Germinal center (tissue), 1 donor: ENCODE results near the gene SPO11.

Experiments used
- DNase-seq: peaks from one replicate; pipeline ENCODE4 v3.0.0; 2012; ENCODE audit warnings: mixed read lengths, low spot score

SPO11 gene

DNA sequence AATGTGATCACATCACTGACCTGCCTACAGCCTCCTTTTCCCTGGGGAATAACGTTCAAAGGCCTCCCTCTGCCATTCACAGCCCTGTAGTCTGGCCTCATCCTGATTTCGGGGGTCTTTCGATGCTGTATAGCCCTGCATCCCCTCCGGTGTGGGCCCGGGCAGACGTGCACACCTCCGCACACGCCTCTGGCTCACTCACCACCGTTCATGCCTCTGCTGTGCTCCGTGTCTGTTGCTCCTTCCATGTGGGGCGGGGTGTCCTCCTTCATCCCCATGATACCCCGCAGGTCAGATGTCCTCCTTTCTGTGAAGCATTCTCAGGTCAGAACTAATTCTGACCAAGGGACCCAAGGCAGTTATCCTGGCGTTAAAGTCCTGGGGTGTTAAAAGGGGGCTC is 47.7 kb downstream of the SPO11 start:
- no peak for DNase-seq

DNA sequence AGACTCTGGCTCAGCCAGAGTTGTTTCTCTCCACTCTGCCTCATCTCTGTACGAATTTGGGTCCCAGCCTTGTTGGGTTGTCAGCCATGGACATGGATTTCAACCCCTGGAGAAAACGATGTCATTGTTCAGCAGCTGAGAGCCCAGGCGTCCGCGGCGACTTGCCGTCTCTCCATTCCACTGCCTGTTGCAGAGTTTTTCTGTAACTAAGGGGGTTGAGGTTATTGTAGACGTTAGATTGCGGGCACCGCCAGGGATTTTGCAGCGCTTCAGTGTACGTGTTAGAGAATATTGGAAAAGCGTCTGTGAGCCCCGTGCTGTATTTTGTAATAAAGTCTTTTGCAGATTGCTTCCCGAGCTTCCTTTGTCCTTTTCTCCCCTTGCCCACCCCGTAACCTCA is 48.5 kb downstream of the SPO11 start:
- DNase-seq, result no peak

DNA sequence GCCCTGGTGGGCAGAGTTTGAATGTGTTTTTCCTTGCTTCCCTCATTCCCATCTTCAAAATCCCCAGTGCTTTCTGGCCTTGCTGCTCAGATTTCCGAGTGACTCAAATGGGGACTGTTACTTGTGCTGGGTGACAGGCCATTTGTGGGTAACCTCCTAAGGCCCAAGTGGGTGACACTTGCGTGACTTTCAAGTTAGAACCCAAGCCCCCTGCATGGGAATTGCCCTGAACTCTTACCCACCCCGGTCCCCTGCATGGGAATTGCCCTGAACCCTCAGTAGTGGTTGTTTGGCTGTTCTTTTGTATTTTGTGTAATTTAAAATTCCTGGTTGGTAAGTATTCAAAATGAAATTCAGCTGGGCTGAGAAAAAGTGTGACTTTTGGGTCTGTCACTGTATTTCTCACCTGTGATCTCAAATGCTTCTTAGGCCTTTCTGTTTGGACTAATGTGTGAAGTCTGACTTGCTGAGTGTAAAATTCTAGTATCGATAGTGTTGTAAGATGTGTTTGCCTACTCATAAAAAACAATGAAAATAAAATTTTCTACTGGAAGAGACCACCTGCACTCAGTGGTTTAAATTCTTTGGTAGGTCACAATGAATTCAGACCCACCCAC is 49.2 kb downstream of the SPO11 start:
- no peak for DNase-seq

DNA sequence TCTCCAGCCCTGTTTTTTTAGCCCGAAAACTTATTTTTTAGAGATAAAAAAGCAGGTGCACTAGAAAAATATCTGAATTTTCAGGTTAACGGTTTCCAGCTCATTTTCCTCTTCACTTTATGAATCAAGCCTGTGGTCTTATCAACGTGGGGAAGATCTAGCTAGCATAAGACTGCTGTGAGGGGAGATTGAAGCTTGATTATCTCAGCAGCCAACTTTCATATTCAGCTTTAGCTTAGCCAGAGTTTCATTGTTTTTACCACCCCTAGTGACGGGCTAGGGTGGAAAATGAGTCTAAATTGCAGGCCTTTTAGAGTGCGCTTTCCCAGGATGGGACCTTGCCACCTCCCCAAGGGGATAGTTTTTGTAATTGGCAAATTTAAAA is 49.7 kb downstream of the SPO11 start:
- no peak for DNase-seq

DNA sequence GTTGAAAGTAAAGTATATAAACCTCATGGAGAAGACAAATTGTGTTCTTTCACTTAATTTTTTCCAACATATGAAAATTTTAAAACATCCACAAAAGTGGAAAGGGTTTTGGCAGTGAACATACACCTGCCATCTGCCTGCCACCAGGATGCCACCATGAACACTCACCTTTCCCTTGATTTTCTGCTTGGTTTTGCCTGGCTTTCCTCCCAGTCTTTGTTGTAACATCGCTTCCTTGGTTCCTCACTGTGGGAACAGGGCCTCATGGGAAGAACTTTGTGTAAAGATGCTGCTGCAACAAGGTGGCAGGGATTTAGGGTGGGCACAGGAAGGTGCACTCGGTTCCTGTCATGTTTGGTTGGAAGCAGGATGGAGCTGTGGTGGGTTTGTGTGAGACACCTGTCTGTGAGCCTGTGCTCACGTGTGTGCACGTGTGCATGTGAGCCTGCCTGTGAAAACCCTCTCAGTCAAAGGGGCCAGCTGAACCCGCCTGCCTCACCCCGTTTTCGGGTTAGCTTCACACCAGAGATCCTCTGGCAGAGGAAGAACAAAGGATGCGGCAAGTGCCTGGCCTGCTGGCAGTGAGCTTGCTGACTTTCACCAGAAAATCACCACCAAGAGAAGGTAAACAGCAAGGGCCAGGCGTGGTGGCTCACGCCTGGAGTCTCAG is 50.6 kb downstream of the SPO11 start:
- DNase-seq, result no peak

DNA sequence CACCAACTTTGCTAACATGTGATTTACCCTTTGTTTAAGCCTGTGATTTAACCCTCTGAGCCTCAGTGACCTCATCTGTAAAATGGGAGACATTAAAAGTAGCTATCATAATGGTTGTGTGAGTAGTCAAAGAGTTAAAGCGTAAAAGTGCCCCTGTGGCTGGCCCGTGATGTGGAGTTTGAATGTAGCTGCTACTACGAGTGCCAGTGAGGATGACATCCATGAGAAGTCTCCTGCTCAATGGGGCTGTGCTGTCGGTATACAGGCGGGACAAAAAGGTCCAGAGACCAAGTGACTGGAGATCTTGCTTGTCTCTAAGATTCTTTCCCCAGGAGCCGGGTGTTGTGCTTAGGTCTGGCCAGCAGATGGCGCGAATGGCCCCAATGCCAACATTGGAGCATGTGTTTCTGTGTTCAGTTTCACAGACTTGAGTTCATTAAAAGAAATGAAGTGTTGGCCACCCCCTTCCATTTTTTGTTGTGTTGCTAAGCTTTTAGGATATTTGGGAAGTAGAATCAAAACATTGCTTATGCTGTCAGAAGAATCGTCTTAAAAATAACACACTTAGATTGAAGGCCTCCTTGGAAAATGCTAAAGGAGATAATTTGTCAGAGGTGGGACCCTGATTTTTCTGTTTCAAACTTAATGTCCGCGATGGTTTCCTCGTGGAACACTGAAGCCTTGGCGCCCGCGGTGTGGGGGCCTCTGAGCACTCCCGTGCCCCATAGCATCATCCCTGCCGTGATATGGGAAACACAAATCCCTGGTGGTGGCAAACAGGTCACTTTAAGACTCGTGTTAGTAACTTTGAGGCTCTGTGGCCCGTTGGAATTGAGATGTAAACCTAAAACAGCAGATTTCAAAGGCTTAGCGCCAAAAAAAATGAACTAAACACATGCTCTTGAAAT is 52.2 kb downstream of the SPO11 start:
- peak; percentile 84 for DNase-seq

DNA sequence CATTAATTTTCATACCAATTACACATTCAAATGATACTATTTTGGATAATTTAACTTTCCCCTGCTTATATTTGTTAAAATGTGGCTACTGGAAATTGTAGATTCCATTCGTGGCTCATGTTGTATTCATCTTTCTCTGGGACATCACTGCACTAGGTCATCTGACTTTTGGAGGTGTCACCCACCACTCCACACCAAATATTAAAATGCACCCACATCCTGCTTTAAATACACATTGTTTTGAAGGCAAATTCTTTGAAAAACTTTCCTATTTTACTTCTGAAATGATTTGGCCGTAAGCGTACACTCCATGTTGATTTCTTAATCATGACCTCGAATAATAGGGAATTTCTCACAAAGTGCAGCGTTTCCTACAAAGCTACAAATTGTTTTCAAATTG is 52.9 kb downstream of the SPO11 start:
- no peak for DNase-seq

DNA sequence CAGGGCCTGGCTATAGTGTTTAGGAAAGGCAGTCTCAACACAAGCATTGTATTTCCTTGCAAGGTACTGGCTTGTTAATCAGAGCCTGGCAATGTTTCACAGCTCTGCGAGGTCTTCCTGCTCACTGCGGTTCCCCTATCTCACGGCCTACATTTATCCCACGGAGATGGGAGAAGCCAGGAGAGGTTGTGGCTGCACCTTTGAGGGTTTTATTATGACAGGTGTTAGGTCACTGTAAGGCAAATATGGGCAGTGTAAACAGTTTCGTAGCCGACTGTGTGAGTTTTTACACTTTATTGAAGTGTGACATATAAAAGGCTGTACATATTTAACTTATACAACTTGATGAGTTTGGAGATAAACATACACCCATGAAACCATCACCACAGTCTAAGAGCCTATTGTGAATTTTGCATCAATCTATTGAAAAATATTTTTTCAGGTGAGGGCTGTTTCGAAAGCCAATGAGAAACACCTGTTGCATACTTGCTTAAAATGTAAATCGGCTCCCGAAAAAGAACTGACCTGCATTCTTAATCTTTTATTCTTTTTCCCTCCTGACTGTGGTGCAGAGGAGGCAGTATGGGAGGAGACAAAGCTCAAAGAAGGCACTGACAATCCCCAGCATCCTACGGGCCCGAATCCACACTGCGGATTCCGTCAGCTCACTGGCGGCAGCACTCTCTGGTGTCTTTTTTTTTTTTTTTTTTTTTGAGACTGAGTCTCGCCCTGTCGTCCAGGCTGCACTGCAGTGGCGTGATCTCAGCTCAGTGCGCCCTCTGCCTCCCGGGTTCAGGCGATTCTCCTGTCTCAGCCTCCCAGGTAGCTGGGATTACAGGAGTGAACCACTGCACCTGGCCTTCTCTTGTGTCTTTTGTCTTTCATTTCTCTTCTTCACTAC is 54.1 kb downstream of the SPO11 start:
- no peak for DNase-seq

DNA sequence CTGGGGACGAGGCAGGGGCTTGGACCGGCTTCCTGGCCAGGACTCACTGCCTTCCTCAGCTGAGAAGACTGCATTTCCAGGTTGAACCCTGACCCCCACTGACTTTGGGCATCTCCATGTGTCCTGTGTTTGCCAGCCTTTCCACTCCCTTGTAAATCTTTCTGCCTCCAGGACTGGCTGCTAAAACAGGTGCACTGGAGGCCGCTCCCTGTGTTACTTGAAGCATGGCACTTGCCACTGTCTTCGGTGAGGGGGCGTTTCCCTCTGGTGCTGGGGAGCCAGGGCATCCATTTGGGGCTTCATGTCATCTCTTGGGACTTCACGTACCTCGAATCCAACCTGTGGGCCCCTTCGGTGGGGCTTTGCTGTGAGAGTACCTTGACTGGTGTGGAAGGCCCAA is 54.9 kb downstream of the SPO11 start:
- DNase-seq, result no peak

DNA sequence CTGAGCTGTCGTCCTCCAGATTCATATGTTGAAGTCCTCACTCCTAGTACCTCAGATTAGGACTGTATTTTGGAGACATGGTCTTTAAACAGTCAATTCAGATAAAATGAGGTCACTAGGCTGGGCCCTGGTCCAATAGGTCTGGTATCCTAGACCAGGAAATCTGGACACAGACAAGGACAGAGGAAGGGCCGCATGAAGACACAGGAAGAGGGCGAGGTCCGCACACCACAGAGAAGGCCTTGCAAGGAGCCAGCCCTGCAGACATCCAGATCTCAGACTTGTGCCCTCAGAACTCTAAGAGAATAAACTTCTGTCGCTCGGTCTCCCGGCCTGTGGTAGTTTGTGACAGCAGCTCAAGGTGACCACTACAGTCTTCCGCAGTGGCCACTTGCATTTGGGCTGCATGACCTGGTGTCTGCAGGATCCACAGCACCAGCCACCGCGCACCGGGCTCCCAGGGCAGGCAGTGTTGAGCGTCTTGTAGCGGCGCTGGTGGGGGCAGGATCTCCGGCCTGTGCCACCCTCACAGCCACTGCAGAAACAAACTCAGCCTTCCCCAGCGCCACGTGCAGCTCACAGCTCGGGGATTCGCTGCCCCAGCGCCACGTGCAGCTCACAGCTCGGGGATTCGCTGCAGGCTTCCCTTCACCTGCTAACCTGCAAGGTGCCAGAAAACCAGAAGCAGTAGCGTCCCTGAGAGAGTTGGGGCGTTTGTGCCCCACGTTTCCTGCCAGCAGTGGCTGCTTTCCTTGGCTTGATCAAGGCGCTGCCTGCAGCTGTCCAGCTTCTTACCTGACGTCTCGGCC is 55.6 kb downstream of the SPO11 start:
- DNase-seq, result no peak

DNA sequence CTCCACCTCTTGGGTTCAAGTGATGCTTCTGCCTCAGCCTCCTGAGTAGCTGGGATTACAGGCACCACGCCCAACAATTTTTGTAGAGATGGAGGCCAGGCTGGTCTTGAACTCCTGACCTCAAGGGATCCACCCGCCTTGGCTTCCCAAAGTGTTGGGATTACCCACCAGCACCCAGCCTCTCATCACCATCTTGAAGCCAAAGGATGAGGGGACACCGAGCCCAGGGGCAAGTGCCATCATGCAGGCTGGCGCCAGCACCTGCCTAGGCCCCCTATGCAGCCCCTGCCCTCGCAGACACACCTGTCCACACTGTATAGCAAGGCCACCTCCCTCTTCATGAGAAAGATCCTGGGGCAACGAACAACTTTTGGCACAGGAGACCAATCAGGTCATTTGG is 56.3 kb downstream of the SPO11 start:
- DNase-seq, result no peak

DNA sequence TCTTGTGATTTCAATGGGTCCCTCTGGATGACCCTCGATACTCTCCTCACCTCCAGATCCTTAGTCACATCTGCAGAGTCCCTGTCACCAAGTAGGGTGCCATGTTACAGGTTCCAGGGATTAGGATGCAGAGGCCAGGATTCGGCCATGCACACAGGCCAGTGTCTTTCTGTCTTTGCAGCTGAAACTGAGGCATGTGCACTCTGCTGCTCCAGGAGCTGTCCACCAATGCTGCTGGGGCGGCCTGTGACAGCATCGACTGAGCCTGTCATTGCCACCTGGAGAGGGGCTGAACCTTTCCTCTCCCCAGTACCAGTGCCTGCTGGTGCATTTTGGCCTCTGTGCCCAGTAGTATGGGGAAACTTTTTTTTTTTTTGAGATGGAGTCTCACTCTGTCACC is 57.2 kb downstream of the SPO11 start:
- DNase-seq, result no peak

DNA sequence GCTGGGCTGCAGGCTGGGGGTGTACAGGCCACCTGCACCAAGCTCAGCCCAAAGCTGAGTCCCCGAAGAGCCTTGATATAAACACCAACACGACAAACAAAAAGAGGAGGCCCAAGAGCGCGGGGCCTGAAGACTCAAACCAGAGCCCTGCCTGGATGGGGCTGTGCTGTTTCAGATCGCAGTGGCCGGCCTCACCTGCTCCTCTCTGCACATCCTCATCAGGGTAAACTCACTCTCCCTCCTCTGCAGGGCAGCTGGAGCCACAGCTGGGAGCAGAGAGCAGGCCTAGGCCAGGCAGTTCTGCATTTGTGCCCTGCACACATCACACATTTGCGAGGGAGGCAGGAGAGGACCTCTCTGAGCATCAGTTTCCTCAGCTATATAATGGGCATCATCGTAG is 57.9 kb downstream of the SPO11 start:
- no peak for DNase-seq

DNA sequence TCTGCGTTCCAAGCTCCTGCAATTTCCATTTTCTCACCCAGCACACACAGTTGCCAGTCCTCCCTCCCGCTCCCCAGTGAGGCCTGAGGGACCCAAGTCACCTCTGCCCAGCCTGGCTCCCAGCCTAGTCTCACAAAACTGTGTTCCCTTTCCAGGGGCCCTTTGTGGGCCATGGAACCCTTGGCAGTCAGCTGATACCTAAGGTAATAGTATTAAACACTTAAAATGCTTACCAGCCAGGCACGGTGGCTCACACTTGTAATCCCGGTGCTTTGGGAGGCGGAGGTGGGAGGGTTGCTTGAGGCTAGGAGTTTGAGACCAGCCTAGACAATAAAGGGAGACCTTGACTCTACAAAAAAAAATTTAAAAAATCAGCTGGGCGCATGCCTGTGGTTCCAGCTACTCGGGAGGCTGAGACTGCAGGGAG is 58.4 kb downstream of the SPO11 start:
- no peak for DNase-seq

DNA sequence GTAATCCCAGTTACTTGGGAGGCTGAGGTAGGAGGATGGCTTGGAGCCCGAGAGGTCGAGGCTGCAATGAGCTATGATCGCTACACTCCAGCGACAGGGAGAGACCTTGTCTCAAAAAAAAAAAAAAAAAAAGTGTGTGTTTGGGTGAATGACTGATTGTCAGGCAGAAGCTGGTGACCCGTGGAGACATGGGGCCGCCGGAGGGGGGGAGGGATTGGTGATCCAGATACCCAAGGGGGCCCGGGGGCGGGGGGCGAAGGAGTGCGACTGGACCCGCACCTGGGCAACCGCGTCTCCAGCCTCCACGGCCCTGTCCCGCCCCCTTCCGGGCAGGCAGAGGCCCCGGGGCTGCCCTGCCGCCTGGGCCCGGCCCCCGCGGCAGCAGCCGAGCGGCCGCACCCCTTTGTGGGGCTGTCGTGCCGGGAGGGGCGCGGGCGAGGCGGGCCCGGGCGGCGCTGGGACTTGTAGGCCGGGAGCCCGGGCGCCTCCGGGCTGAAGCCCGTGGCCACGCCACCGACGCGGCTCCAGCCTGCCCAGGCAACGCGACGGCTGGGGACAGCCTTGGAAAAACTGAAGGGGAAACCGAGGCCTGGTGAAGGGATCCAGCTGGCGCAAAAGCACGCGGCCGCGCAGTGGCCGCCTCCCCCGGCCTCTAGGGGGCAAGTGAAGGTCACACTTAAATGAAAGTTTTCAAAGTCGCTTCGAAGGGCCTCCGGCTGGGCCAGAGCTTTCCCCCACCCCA is 59.5 kb downstream of the SPO11 start:
- DNase-seq, result peak; percentile 77

DNA sequence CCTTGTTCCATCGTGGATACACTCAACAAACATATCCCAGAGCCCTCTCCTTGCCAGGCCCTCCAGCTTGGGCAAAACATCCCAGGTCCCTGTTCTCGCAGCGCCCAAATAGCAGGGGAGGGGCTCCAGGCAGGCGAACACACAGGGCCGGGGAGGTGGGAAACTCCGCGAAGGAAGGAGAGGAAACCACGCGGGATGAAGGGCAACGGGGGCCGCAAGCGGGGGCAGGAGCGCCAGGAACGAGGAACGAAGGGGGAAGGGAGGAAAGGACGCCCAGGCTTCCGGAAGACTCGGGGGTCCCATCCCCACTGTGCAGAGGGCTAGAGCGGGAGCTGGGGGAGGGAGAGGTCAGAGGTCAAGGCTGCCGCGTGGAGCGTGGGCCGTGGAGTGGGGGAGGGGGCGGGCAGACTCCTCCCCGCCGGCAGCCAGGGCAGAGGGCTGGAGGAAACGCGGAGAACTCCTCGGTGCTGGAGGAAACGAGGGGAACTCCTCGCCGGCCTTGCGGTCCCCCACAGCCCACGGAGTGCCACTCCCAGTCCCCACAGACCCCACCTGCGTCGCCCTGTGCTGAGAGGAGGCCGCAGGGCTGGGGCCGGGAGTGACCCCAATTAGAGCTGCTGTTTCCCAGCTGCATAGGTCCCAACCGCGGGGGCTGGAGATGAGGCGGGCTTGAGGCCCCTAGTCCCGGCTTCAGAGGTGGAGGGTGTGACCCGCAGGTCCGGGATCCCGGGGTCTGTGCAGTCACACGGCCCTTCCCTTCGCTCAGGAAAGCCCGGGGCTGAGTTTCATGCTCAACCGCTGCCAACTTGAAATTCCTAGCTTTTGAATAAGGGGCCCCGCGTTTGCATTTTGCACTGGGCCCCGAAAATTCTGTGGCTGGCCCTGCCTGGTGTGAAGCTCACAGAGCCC is 60.3 kb downstream of the SPO11 start:
- peak; percentile 48 for DNase-seq

DNA sequence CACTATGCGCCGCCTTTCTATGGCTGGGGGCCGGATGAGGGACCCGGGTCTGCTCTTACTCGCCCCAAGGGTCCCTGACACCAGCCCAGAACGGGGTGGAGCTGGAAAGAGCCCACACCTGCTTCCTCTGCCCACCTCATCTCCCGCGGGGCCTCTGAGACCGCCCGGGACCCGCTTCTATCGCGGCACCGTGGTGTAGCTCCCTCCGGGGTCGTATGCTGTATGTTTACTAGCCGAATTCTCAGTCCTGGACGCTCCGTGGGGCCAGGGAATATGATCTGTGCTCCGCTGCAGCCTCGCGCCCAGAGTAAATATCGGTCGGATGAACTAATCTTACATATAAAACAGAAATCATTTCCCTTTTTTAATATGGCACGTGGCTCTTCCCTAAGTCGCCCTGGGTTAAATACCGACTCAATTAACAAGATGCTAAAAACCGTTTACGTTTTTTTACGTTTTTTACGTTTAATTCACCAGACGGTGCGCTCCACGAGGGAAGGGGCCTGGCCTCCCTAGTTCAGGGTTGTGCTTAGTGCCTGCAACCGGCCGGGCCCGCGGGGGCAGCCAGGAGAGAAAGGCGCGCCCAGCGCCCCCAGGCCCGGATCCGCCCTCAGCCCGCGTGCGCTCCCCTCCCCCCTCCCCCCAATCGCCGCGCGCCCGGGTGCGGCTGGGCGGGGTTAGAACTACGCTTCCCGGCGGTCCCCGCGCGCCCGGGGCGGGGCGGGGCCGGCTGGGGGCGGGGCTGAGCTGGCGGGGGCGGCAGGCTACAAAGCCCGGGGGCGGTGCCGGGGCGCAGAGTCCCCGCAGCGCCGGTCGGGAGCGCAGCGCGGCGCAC is 61.2 kb downstream of the SPO11 start, which contains the start of gene RBM38:
Gene RBM38 (plus strand): TSS at position 793 of the 835 bp plus-strand sequence. CDS start 186 bp downstream, outside the sequence.
- DNase-seq, result peak; percentile 94
